ENCODE measurements around the gene MIGA2. TPM values are rescaled to one million over a fixed set of nuclear protein-coding genes. Genes with fewer than 3 reads are reported as not detected.

The MIGA2 gene
- total and polyA plus RNA-seq, 9 of the 15 experiments (the other 6 are each of a cell fraction or from before 2014, with no cell fraction given) = 0.15 to 54.1 (median 18.0) TPM

- TF ChIP-seq, protein P1, sequence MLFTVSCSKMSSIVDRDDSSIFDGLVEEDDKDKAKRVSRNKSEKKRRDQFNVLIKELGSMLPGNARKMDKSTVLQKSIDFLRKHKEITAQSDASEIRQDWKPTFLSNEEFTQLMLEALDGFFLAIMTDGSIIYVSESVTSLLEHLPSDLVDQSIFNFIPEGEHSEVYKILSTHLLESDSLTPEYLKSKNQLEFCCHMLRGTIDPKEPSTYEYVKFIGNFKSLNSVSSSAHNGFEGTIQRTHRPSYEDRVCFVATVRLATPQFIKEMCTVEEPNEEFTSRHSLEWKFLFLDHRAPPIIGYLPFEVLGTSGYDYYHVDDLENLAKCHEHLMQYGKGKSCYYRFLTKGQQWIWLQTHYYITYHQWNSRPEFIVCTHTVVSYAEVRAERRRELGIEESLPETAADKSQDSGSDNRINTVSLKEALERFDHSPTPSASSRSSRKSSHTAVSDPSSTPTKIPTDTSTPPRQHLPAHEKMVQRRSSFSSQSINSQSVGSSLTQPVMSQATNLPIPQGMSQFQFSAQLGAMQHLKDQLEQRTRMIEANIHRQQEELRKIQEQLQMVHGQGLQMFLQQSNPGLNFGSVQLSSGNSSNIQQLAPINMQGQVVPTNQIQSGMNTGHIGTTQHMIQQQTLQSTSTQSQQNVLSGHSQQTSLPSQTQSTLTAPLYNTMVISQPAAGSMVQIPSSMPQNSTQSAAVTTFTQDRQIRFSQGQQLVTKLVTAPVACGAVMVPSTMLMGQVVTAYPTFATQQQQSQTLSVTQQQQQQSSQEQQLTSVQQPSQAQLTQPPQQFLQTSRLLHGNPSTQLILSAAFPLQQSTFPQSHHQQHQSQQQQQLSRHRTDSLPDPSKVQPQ (CRISPR knock-in tag; IDR thresholded peaks at IDR 0.05; ENCODE audit: borderline replicate concordance) = no peak
- no peak for TF ChIP-seq ZFP1 (CRISPR knock-in tag; IDR thresholded peaks at IDR 0.05)
- no peak for TF ChIP-seq ELF1 (tag; IDR thresholded peaks at IDR 0.05)
- TF ChIP-seq, protein P2, sequence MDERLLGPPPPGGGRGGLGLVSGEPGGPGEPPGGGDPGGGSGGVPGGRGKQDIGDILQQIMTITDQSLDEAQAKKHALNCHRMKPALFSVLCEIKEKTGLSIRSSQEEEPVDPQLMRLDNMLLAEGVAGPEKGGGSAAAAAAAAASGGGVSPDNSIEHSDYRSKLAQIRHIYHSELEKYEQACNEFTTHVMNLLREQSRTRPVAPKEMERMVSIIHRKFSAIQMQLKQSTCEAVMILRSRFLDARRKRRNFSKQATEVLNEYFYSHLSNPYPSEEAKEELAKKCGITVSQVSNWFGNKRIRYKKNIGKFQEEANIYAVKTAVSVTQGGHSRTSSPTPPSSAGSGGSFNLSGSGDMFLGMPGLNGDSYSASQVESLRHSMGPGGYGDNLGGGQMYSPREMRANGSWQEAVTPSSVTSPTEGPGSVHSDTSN (CRISPR knock-in tag; IDR thresholded peaks at IDR 0.05; ENCODE audit: low read depth) = no peak
- TF ChIP-seq, protein P2 (tag; conservative IDR thresholded peaks at IDR 0.05; ENCODE audit: low read depth) = peak; percentile 90
- TF ChIP-seq, protein P3, sequence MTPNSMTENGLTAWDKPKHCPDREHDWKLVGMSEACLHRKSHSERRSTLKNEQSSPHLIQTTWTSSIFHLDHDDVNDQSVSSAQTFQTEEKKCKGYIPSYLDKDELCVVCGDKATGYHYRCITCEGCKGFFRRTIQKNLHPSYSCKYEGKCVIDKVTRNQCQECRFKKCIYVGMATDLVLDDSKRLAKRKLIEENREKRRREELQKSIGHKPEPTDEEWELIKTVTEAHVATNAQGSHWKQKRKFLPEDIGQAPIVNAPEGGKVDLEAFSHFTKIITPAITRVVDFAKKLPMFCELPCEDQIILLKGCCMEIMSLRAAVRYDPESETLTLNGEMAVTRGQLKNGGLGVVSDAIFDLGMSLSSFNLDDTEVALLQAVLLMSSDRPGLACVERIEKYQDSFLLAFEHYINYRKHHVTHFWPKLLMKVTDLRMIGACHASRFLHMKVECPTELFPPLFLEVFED (CRISPR knock-in tag; conservative IDR thresholded peaks at IDR 0.05) = no peak
- peak; percentile 58 for TF ChIP-seq CREM (IDR thresholded peaks at IDR 0.05; ENCODE audit: low read depth)
- no peak for TF ChIP-seq JUNB (CRISPR knock-in tag; conservative IDR thresholded peaks at IDR 0.05)
- peak; percentile 48; the same call in 1 of the 2 replicates for TF ChIP-seq TOE1 (IDR thresholded peaks at IDR 0.05; ENCODE audit: borderline replicate concordance)
- no peak for TF ChIP-seq TOE1 (CRISPR knock-in tag; IDR thresholded peaks at IDR 0.05; ENCODE audit: borderline replicate concordance, low read depth)
- TF ChIP-seq FOXM1 (IDR thresholded peaks at IDR 0.05; ENCODE audit: low read depth) = peak; percentile 63; the same call in 1 of the 2 replicates
- TF ChIP-seq FOXM1 (CRISPR knock-in tag; IDR thresholded peaks at IDR 0.05; ENCODE audit: low read depth) = no peak; the same call in 1 of the 2 replicates
Observed at GRCh38 chr9:129023036-129023907, 13.2 kb upstream of the MIGA2 start (continued).
